Measurements from ENCODE around the gene HLA-DRB5.

- TF ChIP-seq POLR2A (IDR thresholded peaks at IDR 0.05; ENCODE audit: low read length) (no peak), GATA1 (IDR thresholded peaks at IDR 0.05; ENCODE audit: low read depth, low read length) (no peak)
These were observed 21.3 kb upstream of the HLA-DRB5 start for GRCh38 chr6:32551410-32551809.
